H1 (cell line): ENCODE results near the gene CHD1. TPM values are rescaled to one million over a fixed set of nuclear protein-coding genes. Genes with fewer than 3 reads are reported as not detected.

Experiments used
- CTCF ChIA-PET: fragments of 300-600 bp; sonication (Branson Sonifier 250); formaldehyde crosslinking; loops from one replicate; lab custom pipeline; 2021; ENCODE audit not compliant: partially characterized antibody; lab: Charles Lee
- POLR2A ChIA-PET: fragments of 300-600 bp; sonication (Branson Sonifier 250); formaldehyde crosslinking; loops from one replicate; lab custom pipeline; 2021; ENCODE audit warnings: inconsistent platforms; ENCODE audit not compliant: partially characterized antibody; lab: Charles Lee
- DNase-seq, 2 experiments: peaks; one replicate each; pipeline versions ENCODE4 v3.0.0 to v3.0.0-alpha.2; 2010 to 2022; ENCODE audit warnings: low spot score in 2 of 2, low read depth in 1 of 2, mixed read lengths in 1 of 2
- FAIRE-seq: peaks from 2 replicates; lab custom pipeline; 2011; peaks lifted over from hg19 to GRCh38; lab: Jason Lieb, UNC
- H2AFZ ChIP-seq: 2 replicates; pipeline ENCODE4 v1.8.1; 2012; ENCODE audit warnings: low read length, inconsistent platforms
- H2AK5ac ChIP-seq: 2 replicates; pipeline ENCODE4 v1.6.1; 2013; ENCODE audit warnings: low read depth, low read length
- H2BK120ac ChIP-seq: replicated peaks from 2 replicates; pipeline ENCODE3; 2013; ENCODE audit warnings: low read depth, low read length, inconsistent platforms
- H2BK12ac ChIP-seq: 2 replicates; pipeline ENCODE4 v1.6.1; 2013; ENCODE audit warnings: low read depth, low read length
- H2BK15ac ChIP-seq: 2 replicates; pipeline ENCODE4 v1.6.1; 2013; ENCODE audit warnings: low read length
- H2BK20ac ChIP-seq: 2 replicates; pipeline ENCODE4 v1.6.1; 2013; ENCODE audit warnings: low read length
- H2BK5ac ChIP-seq: 2 replicates; pipeline ENCODE4 v1.6.1; 2013; ENCODE audit warnings: low read depth, low read length
- H3K14ac ChIP-seq: 2 replicates; pipeline ENCODE4 v1.6.1; 2013; ENCODE audit warnings: inconsistent platforms; ENCODE audit not compliant: insufficient read length
- H3K18ac ChIP-seq: 2 replicates; pipeline ENCODE4 v1.6.1; 2013; ENCODE audit warnings: low read length; ENCODE audit errors: extremely low read depth
- H3K23ac ChIP-seq: 2 replicates; pipeline ENCODE4 v1.6.1; 2013; ENCODE audit warnings: inconsistent platforms; ENCODE audit not compliant: insufficient read length
- H3K23me2 ChIP-seq: 2 replicates; pipeline ENCODE4 v1.6.1; 2013; ENCODE audit warnings: low read depth, low read length
- H3K27ac ChIP-seq: 2 replicates; pipeline ENCODE4 v1.6.1; 2011; ENCODE audit warnings: low read depth, low read length, inconsistent platforms
- H3K27me3 ChIP-seq, 4 experiments: replicated peaks in 1 of 4; 1 replicate in 1 of 4; 2 replicates in 3 of 4; pipeline versions ENCODE4 v1.6.1 to v1.8.1; 2011 to 2013; ENCODE audit warnings: low read length in 3 of 4, mild to moderate bottlenecking in 3 of 4, inconsistent platforms in 2 of 4, mixed read lengths in 2 of 4, moderate library complexity in 1 of 4; ENCODE audit not compliant: control insufficient read depth in 3 of 4, insufficient read depth in 3 of 4; ENCODE audit errors: extremely low read depth in 1 of 4
- H3K36me3 ChIP-seq, 4 experiments: 2 replicates each; pipeline versions ENCODE4 v1.6.1 to v1.8.1; 2011 to 2013; ENCODE audit warnings: mild to moderate bottlenecking in 4 of 4, low read length in 3 of 4, moderate library complexity in 2 of 4, control low read depth in 1 of 4, inconsistent platforms in 1 of 4; ENCODE audit not compliant: insufficient read depth in 4 of 4, control insufficient read depth in 2 of 4
- H3K4ac ChIP-seq: replicated peaks from 2 replicates; pipeline ENCODE3; 2013; ENCODE audit warnings: low read length, low read depth, mixed read lengths, inconsistent platforms; ENCODE audit not compliant: insufficient read length
- H3K4me1 ChIP-seq, 4 experiments: replicated peaks in 1 of 4; 1 replicate in 1 of 4; 2 replicates in 3 of 4; pipeline versions ENCODE4 v1.6.1 to v1.8.1; 2011 to 2013; ENCODE audit warnings: low read length in 3 of 4, inconsistent platforms in 2 of 4, mixed read lengths in 1 of 4; ENCODE audit not compliant: insufficient read depth in 4 of 4, control insufficient read depth in 3 of 4
- H3K4me2 ChIP-seq, 2 experiments: 2 replicates each; pipeline versions ENCODE4 v1.6.1 to v1.8.1; 2011 to 2013; ENCODE audit warnings: low read depth in 2 of 2, low read length in 2 of 2, control low read depth in 1 of 2, inconsistent platforms in 1 of 2, mild to moderate bottlenecking in 1 of 2; ENCODE audit not compliant: insufficient read depth in 1 of 2
- H3K4me3 ChIP-seq, 4 experiments: fragments of 200-600, 300-600 bp in 1 of 4; sonication (generic), shearing (Covaris generic), sonication (Bioruptor Twin) in 1 of 4; 2 replicates each; pipeline versions ENCODE4 v1.5.1 to v1.8.1; 2011 to 2016; ENCODE audit warnings: low read length in 4 of 4, low read depth in 3 of 4, control low read depth in 2 of 4, inconsistent platforms in 2 of 4, mild to moderate bottlenecking in 2 of 4, mixed read lengths in 1 of 4, moderate library complexity in 1 of 4; ENCODE audit not compliant: insufficient read depth in 2 of 4; ENCODE audit errors: extremely low read depth in 1 of 4
- H3K56ac ChIP-seq: replicated peaks from 2 replicates; pipeline ENCODE3; 2013; ENCODE audit warnings: low read depth, mild to moderate bottlenecking, mixed read lengths, low read length, inconsistent platforms; ENCODE audit not compliant: insufficient read length
- H3K79me1 ChIP-seq: 2 replicates; pipeline ENCODE4 v1.6.1; 2013; ENCODE audit warnings: low read depth, low read length, control low read depth
- H3K79me2 ChIP-seq, 2 experiments: 2 replicates each; pipeline versions ENCODE4 v1.6.1 to v1.8.1; 2012 to 2013; ENCODE audit warnings: low read length in 2 of 2, mild to moderate bottlenecking in 2 of 2, inconsistent platforms in 1 of 2; ENCODE audit not compliant: insufficient read depth in 2 of 2, control insufficient read depth in 1 of 2
- H3K9ac ChIP-seq, 4 experiments: replicated peaks in 1 of 4; 1 replicate in 1 of 4; 2 replicates in 3 of 4; pipeline versions ENCODE4 v1.6.1 to v1.8.1; 2011 to 2013; ENCODE audit warnings: low read depth in 3 of 4, low read length in 3 of 4, control low read depth in 2 of 4, mild to moderate bottlenecking in 2 of 4, moderate library complexity in 2 of 4, inconsistent platforms in 1 of 4; ENCODE audit errors: extremely low read depth in 1 of 4
- H3K9me3 ChIP-seq, 2 experiments: 2 replicates each; pipeline versions ENCODE4 v1.6.1 to v1.8.1; 2012 to 2013; ENCODE audit warnings: mild to moderate bottlenecking in 2 of 2, moderate library complexity in 2 of 2, control low read depth in 1 of 2, inconsistent platforms in 1 of 2, low read depth in 1 of 2, low read length in 1 of 2, mixed read lengths in 1 of 2; ENCODE audit not compliant: insufficient read depth in 2 of 2
- H4K20me1 ChIP-seq, 2 experiments: replicated peaks in 1 of 2; 2 replicates each; pipeline versions ENCODE3 to v1.8.1; 2011 to 2013; ENCODE audit warnings: inconsistent platforms in 2 of 2, low read length in 2 of 2, mild to moderate bottlenecking in 1 of 2; ENCODE audit not compliant: insufficient read depth in 2 of 2, control insufficient read depth in 1 of 2
- H4K5ac ChIP-seq: 2 replicates; pipeline ENCODE4 v1.6.1; 2013; ENCODE audit warnings: low read length, low read depth, mixed read lengths, inconsistent platforms; ENCODE audit not compliant: insufficient read length
- H4K8ac ChIP-seq: 2 replicates; pipeline ENCODE4 v1.8.0; 2013; ENCODE audit warnings: mild to moderate bottlenecking, moderate library complexity, low read length, inconsistent platforms; ENCODE audit not compliant: insufficient read depth; ENCODE audit errors: extremely low read depth
- H4K91ac ChIP-seq: replicated peaks from 2 replicates; pipeline ENCODE3; 2013; ENCODE audit warnings: low read length, mixed read lengths, inconsistent platforms; ENCODE audit not compliant: insufficient read length
- BRCA1 ChIP-seq: IDR thresholded peaks from 2 replicates; pipeline ENCODE4 v1.6.1; 2012; ENCODE audit warnings: low read depth, low read length, improper control_type of control experiment
- CBX8 ChIP-seq: fragments of 300-800, 300-1000 bp; sonication (generic); IDR thresholded peaks from 2 replicates; pipeline ENCODE4 v1.7.1; 2016; ENCODE audit warnings: low read depth, low read length, borderline replicate concordance
- CHD2 ChIP-seq: IDR thresholded peaks from 2 replicates; pipeline ENCODE4 v1.6.1; 2012; ENCODE audit warnings: low read length, improper control_type of control experiment
- GTF2F1 ChIP-seq: IDR thresholded peaks from 2 replicates; pipeline ENCODE4 v1.6.1; 2012; ENCODE audit warnings: low read depth, low read length, improper control_type of control experiment, borderline replicate concordance
- HDAC2 ChIP-seq, 2 experiments: fragments of 300-600 bp in 1 of 2; sonication (generic) in 1 of 2; IDR thresholded peaks; 2 replicates each; pipeline ENCODE4 v1.6.1; 2011 to 2012; ENCODE audit warnings: low read depth in 2 of 2, low read length in 2 of 2, mild to moderate bottlenecking in 2 of 2, moderate library complexity in 2 of 2, borderline replicate concordance in 1 of 2, inconsistent platforms in 1 of 2
- HDAC6 ChIP-seq: IDR thresholded peaks from one replicate; pipeline ENCODE4 v1.7.1; 2012; ENCODE audit warnings: low read depth, mild to moderate bottlenecking, inconsistent platforms, low read length, moderate library complexity
- KDM5A ChIP-seq: fragments of 200-600 bp; IDR thresholded peaks from 2 replicates; pipeline ENCODE4 v1.7.1; 2012; ENCODE audit warnings: mild to moderate bottlenecking, low read length, inconsistent platforms, mixed read lengths
- NRF1 ChIP-seq: IDR thresholded peaks from 2 replicates; pipeline ENCODE4 v1.6.1; 2011; ENCODE audit warnings: mild to moderate bottlenecking, low read depth, low read length, improper control_type of control experiment
- RAD21 ChIP-seq, 2 experiments: IDR thresholded peaks in 1 of 2; conservative IDR thresholded peaks in 1 of 2; 2 replicates each; pipeline ENCODE4 v1.6.1; 2011; ENCODE audit warnings: low read depth in 2 of 2, low read length in 2 of 2, improper control_type of control experiment in 1 of 2, inconsistent platforms in 1 of 2, mild to moderate bottlenecking in 1 of 2, moderate library complexity in 1 of 2
- SIX5 ChIP-seq: IDR thresholded peaks from 2 replicates; pipeline ENCODE4 v1.6.1; 2011; ENCODE audit warnings: mild to moderate bottlenecking, low read depth, low read length
- SP1 ChIP-seq: IDR thresholded peaks from 2 replicates; pipeline ENCODE4 v1.6.1; 2011; ENCODE audit warnings: low read depth, low read length
- SP4 ChIP-seq: IDR thresholded peaks from 2 replicates; pipeline ENCODE4 v1.6.1; 2012; ENCODE audit warnings: low read length, inconsistent platforms
- TBP ChIP-seq: IDR thresholded peaks from 2 replicates; pipeline ENCODE4 v1.6.1; 2011; ENCODE audit warnings: low read depth, low read length, improper control_type of control experiment
- TCF12 ChIP-seq: IDR thresholded peaks from 2 replicates; pipeline ENCODE4 v1.6.1; 2011; ENCODE audit warnings: low read depth, mild to moderate bottlenecking, low read length
- WGBS, 2 experiments: shearing (Covaris generic) in 1 of 2; methylation state at CpG; one replicate each; pipeline versions ENCODE4 v1.1.6 to v1.1.7; 2013 to 2015; ENCODE audit warnings: low lambda C conversion rate in 2 of 2, mixed read lengths in 2 of 2, inconsistent platforms in 1 of 2, low coverage in 1 of 2, missing lambda C conversion rate in 1 of 2; ENCODE audit not compliant: insufficient replicate concordance in 2 of 2, insufficient coverage in 1 of 2, insufficient read length in 1 of 2; ENCODE audit errors: extremely low coverage in 1 of 2, missing lambda C conversion rate in 1 of 2; 5-methylcytosine and 5-hydroxymethylcytosine counted together
- polyA plus RNA-seq, 7 experiments: library from polyadenylated mRNA; depleted of rRNA in 3 of 7; stranded (reverse) in 5 of 7; unstranded in 2 of 7; fragments of >200 nt in 5 of 7; fragments of 200-250 nt in 2 of 7; gene quantifications; 1 replicate in 5 of 7; 2 replicates in 1 of 7; 4 replicates in 1 of 7; pipeline versions ENCODE4 v1.2.1 to v1.2.3, GENCODE V29; 2011 to 2013; ENCODE audit warnings: missing spikeins in 2 of 7, mixed read lengths in 2 of 7
- total RNA-seq: library from RNA; stranded (reverse); fragmentation: NEBNext Ultra II Directional; extraction: Animal tissue kit (Norgen Biotek cat#: 25700); gene quantifications from 2 replicates; pipeline ENCODE4 v1.2.1, GENCODE V29; 2021

The CHD1 gene
- total and polyA plus RNA-seq, 2 of the 8 experiments (the other 6 are each of a cell fraction or from before 2014, with no cell fraction given) = 15.6 to 53.0 TPM

DNA sequence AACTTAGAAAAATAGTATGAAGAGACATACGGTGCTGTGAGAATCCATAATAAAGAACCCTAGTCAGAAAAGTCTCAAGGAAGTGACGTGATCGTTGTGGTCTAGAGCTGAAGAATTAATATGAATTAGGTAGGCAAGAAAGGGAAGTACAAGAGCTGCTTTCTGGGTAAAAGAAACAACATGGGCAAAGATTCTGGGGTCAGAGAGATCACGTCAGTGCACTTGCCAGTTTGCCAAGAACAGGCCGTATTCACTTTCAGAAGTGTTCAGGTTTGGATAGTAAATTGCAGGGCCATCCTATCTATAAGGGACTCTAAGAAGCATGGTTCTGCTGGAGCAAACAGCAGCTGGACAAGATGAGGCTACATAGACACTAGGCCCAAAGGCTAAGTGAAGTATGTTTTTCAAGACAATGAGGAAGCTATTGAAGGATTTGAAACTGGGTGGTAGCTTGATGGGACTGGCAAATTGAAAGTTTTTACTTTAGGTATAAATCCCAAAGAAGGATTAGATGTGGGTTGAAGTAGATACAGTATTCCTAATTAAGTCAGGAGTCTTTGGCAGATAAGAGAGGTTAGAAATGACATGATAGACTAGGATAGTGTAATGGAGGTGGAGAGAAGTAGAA lies 4.8 kb upstream of the CHD1 start:
- H4K8ac ChIP-seq = no peak overlapping the region
- H2BK12ac ChIP-seq = no peak overlapping the region
- ChIA-PET POLR2A (no interaction called here), CTCF (interaction anchor here (0.7 to 1.5 kb wide), 4 partner anchors 9 to 592 kb away, joined by 3 to 4 read pairs (median 3); no protein-coding TSS in a partner anchor)
- no peak overlapping the region for H2AK5ac ChIP-seq
- DNase-seq = no peak
- H2BK15ac ChIP-seq = no peak overlapping the region
- no peak overlapping the region for H3K14ac ChIP-seq
- H3K27me3 ChIP-seq = no peaks in the 10 kb centered on the region
- H3K4me1 ChIP-seq = peaks cover 0 to 14% (median 3%) of the 10 kb centered on the region in 4 experiments; a peak in 2 of 7 replicates
- no peak overlapping the region for H2BK120ac ChIP-seq
- H3K9me3 ChIP-seq = no peaks in the 10 kb centered on the region
- H4K20me1 ChIP-seq = no peaks in the 10 kb centered on the region
- H4K5ac ChIP-seq = no peak overlapping the region
- no peak overlapping the region for H3K9ac ChIP-seq
- no peak overlapping the region for H2BK5ac ChIP-seq
- no peak overlapping the region for H2BK20ac ChIP-seq
- no peaks in the 10 kb centered on the region for H3K36me3 ChIP-seq
- no peak overlapping the region for H2AFZ ChIP-seq
- no peak overlapping the region for H3K4me3 ChIP-seq
- H3K56ac ChIP-seq = peak overlapping the region; percentile 78
- H3K27ac ChIP-seq = no peak overlapping the region
- no peaks in the 10 kb centered on the region for H3K79me1 ChIP-seq
- H3K23me2 ChIP-seq = peaks cover 5% of the 10 kb centered on the region; the same call in 1 of the 2 replicates
- H3K18ac ChIP-seq = no peak overlapping the region
- H3K4me2 ChIP-seq = no peak overlapping the region
- no peak overlapping the region for H4K91ac ChIP-seq
- 91% methylated on average over 5 of the region's 5 CpGs; no CpG with 5 or more reads in 1 of the 2 experiments for WGBS, 2 experiments
- peaks cover 0 to 13% of the 10 kb centered on the region in 2 experiments; a peak in 2 of 4 replicates for H3K79me2 ChIP-seq
- no peak overlapping the region for H3K23ac ChIP-seq
- H3K4ac ChIP-seq = no peak overlapping the region
- no peak for FAIRE-seq
- TF ChIP-seq SP1 = no peak
- TF ChIP-seq KDM5A = no peak
- no peak for TF ChIP-seq TCF12
- no peak for TF ChIP-seq SIX5
- no peak for TF ChIP-seq BRCA1
- no peak for TF ChIP-seq SP4
- TF ChIP-seq TBP = no peak
- TF ChIP-seq HDAC2 (IDR thresholded peaks at IDR 0.05; ENCODE audit: borderline replicate concordance in 1 of 2, low read depth in 2 of 2, low read length in 2 of 2) = no peak
- TF ChIP-seq HDAC6 = no peak
- no peak for TF ChIP-seq CHD2
- no peak for TF ChIP-seq GTF2F1
- no peak for TF ChIP-seq RAD21 (IDR thresholded peaks at IDR 0.05 in 1 of 2, conservative IDR thresholded peaks at IDR 0.05 in 1 of 2; ENCODE audit: low read depth in 2 of 2, low read length in 2 of 2)
- no peak for TF ChIP-seq NRF1
- no peak for TF ChIP-seq CBX8
